K562 (cell line): ENCODE results near the gene DESI1. TPM values are rescaled to one million over a fixed set of nuclear protein-coding genes. Genes with fewer than 3 reads are reported as not detected.

Experiments
- DNMT1 ChIP-seq: fragments of 450-650 bp; IDR thresholded peaks from 2 replicates; pipeline ENCODE4 v1.6.1; 2016; ENCODE audit warnings: antibody characterized with exemption, mild to moderate bottlenecking
- FOS ChIP-seq: IDR thresholded peaks from 3 replicates; pipeline ENCODE4 v1.6.1; 2011; ENCODE audit not compliant: insufficient read length; ENCODE audit errors: extremely low read depth
- HDAC8 ChIP-seq: fragments of 450-650 bp; IDR thresholded peaks from 2 replicates; pipeline ENCODE4 v1.6.1; 2016; ENCODE audit warnings: mild to moderate bottlenecking, missing genetic modification characterization, moderate library complexity, missing compliant biosample characterization
- HLTF ChIP-seq: fragments of 450-650 bp; IDR thresholded peaks from 2 replicates; pipeline ENCODE4 v1.6.1; 2016
- JUND ChIP-seq, 2 experiments: IDR thresholded peaks; 2 replicates in 1 of 2; 3 replicates in 1 of 2; pipeline ENCODE4 v1.6.1; 2011; ENCODE audit warnings: borderline replicate concordance in 2 of 2, low read depth in 2 of 2, low read length in 2 of 2, improper control_type of control experiment in 1 of 2, missing biosample characterization in 1 of 2, missing genetic modification characterization in 1 of 2, missing genetic modification reagents in 1 of 2
- KDM4B ChIP-seq, 2 experiments: fragments of 450-650 bp in 1 of 2; sonication (generic) in 1 of 2; IDR thresholded peaks; 2 replicates each; pipeline ENCODE4 v1.6.1; 2016 to 2017; ENCODE audit warnings: borderline replicate concordance in 2 of 2, antibody characterized with exemption in 1 of 2, low read depth in 1 of 2, mild to moderate bottlenecking in 1 of 2
- NFXL1 ChIP-seq: fragments of 450-650 bp; formaldehyde crosslinking; IDR thresholded peaks from 2 replicates; pipeline ENCODE4 v1.4.0; 2021; ENCODE audit warnings: mild to moderate bottlenecking
- SETDB1 ChIP-seq: IDR thresholded peaks from one replicate; pipeline ENCODE4 v1.6.1; 2012; ENCODE audit warnings: low read length, control low read depth, inconsistent platforms
- SMARCA4 ChIP-seq: fragments of 450-650 bp; IDR thresholded peaks from 2 replicates; pipeline ENCODE4 v1.6.1; 2016
- ZNF785 ChIP-seq: fragments of 250-450 bp; sonication (Bioruptor Pico); IDR thresholded peaks from 2 replicates; pipeline ENCODE4 v1.4.0; 2020; ENCODE audit warnings: mild to moderate bottlenecking
- polyA plus RNA-seq, 8 experiments: library from polyadenylated mRNA; depleted of rRNA in 4 of 8; stranded (reverse) in 5 of 8; unstranded in 3 of 8; fragments of >200 nt; fragmentation: Nextera tagmentation in 2 of 8; fragmentation: Illumina TruSeq in 1 of 8; extraction: Ambion mirVana in 2 of 8; extraction: Trizol in 1 of 8; gene quantifications; 2 replicates each; pipeline versions ENCODE4 v1.2.1 to v1.2.3, GENCODE V29; 2011 to 2014; ENCODE audit warnings: inconsistent platforms in 1 of 8, missing spikeins in 1 of 8
- total RNA-seq, 7 experiments: library from RNA; depleted of rRNA in 6 of 7; stranded (reverse); fragments of >200 nt in 6 of 7; fragmentation: Illumina TruSeq in 2 of 7; extraction: Trizol in 2 of 7; gene quantifications; 2 replicates each; pipeline versions ENCODE4 v1.2.1 to v1.2.3, GENCODE V29; 2011 to 2021; ENCODE audit warnings: low replicate concordance in 1 of 7
- TF ChIP-seq, protein P1 (sequence below): sonication (generic); formaldehyde crosslinking; IDR thresholded peaks from 2 replicates; pipeline ENCODE4 v1.8.1; 2023; ENCODE audit warnings: mild to moderate bottlenecking, missing genetic modification reagents
- TF ChIP-seq, protein P2 (sequence below): sonication (generic); formaldehyde crosslinking; IDR thresholded peaks from 2 replicates; pipeline ENCODE4 v1.4.0; 2020; ENCODE audit warnings: mild to moderate bottlenecking, missing genetic modification reagents
- TF ChIP-seq, protein P3 (sequence below): fragments of 450-650 bp; formaldehyde crosslinking; IDR thresholded peaks from 2 replicates; pipeline ENCODE4 v1.4.0; 2020; ENCODE audit warnings: mild to moderate bottlenecking, mixed read lengths
- TF ChIP-seq, protein P4 (sequence below): fragments of 450-650 bp; IDR thresholded peaks from 2 replicates; pipeline ENCODE4 v1.6.1; 2017; ENCODE audit warnings: antibody characterized with exemption, mild to moderate bottlenecking
- TF ChIP-seq, protein P5 (sequence below): fragments of 450-650 bp; IDR thresholded peaks from 2 replicates; pipeline ENCODE4 v1.6.1; 2017; ENCODE audit warnings: antibody characterized with exemption

Gene DESI1
- total and polyA plus RNA-seq, 9 of the 15 experiments (the other 6 are each of a cell fraction or from before 2014, with no cell fraction given) = 7.2 to 45.9 (median 29.8) TPM

DNA sequence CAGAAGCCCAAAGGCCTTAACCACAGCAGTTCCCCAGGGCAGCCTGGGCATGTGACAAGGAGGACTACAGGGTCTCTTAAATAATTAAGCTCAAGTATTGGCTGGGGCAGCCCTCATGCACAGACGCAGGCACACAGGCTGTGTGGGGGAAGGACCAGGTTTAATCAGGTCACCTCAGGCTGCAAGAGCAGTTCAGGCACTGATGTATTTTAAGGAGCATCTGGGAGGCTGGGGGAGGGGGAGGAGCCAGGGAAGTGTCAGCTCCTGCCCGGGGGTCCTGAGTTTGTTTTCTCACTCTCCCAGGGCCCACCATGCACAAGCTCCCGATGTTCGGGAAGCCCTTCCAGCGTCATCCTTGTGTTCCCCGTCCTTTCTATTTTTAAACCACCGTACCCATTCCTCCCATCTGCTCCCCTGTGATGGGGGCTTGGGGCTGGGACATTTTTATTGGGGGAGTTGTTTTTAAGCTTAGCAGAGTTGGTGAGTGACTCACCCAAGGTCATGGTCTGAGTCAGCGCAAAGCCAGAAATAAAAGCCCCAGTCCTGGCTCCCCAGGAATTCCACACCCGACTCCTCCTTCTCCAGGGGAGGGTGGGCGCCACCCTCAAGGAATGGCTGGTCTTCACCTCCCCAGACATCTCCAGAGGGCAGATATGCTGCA is 57.7 kb downstream of the DESI1 start (continued):
- TF ChIP-seq, protein P1, sequence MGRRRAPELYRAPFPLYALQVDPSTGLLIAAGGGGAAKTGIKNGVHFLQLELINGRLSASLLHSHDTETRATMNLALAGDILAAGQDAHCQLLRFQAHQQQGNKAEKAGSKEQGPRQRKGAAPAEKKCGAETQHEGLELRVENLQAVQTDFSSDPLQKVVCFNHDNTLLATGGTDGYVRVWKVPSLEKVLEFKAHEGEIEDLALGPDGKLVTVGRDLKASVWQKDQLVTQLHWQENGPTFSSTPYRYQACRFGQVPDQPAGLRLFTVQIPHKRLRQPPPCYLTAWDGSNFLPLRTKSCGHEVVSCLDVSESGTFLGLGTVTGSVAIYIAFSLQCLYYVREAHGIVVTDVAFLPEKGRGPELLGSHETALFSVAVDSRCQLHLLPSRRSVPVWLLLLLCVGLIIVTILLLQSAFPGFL (CRISPR knock-in tag) = no peak
- TF ChIP-seq FOS (peak; percentile 35), DNMT1 (no peak), HLTF (no peak), KDM4B (IDR thresholded peaks at IDR 0.05; ENCODE audit: borderline replicate concordance in 2 of 2, low read depth in 1 of 2) (no peak), JUND (IDR thresholded peaks at IDR 0.05; ENCODE audit: borderline replicate concordance, low read depth, low read length) (peak; percentile 87), JUND (tag; IDR thresholded peaks at IDR 0.05; ENCODE audit: borderline replicate concordance, low read depth, low read length) (peak; percentile 39; the same call in 1 of the 3 replicates), SETDB1 (no peak), NFXL1 (CRISPR knock-in tag) (no peak), SMARCA4 (peak; percentile 67), ZNF785 (no peak), HDAC8 (tag) (no peak)
- TF ChIP-seq, protein P2, sequence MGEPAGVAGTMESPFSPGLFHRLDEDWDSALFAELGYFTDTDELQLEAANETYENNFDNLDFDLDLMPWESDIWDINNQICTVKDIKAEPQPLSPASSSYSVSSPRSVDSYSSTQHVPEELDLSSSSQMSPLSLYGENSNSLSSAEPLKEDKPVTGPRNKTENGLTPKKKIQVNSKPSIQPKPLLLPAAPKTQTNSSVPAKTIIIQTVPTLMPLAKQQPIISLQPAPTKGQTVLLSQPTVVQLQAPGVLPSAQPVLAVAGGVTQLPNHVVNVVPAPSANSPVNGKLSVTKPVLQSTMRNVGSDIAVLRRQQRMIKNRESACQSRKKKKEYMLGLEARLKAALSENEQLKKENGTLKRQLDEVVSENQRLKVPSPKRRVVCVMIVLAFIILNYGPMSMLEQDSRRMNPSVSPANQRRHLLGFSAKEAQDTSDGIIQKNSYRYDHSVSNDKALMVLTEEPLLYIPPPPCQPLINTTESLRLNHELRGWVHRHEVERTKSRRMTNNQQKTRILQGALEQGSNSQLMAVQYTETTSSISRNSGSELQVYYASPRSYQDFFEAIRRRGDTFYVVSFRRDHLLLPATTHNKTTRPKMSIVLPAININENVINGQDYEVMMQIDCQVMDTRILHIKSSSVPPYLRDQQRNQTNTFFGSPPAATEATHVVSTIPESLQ (CRISPR knock-in tag) = no peak
- TF ChIP-seq, protein P3, sequence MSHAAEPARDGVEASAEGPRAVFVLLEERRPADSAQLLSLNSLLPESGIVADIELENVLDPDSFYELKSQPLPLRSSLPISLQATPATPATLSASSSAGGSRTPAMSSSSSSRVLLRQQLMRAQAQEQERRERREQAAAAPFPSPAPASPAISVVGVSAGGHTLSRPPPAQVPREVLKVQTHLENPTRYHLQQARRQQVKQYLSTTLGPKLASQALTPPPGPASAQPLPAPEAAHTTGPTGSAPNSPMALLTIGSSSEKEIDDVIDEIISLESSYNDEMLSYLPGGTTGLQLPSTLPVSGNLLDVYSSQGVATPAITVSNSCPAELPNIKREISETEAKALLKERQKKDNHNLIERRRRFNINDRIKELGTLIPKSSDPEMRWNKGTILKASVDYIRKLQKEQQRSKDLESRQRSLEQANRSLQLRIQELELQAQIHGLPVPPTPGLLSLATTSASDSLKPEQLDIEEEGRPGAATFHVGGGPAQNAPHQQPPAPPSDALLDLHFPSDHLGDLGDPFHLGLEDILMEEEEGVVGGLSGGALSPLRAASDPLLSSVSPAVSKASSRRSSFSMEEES (CRISPR knock-in tag) = no peak
- TF ChIP-seq, protein P4, sequence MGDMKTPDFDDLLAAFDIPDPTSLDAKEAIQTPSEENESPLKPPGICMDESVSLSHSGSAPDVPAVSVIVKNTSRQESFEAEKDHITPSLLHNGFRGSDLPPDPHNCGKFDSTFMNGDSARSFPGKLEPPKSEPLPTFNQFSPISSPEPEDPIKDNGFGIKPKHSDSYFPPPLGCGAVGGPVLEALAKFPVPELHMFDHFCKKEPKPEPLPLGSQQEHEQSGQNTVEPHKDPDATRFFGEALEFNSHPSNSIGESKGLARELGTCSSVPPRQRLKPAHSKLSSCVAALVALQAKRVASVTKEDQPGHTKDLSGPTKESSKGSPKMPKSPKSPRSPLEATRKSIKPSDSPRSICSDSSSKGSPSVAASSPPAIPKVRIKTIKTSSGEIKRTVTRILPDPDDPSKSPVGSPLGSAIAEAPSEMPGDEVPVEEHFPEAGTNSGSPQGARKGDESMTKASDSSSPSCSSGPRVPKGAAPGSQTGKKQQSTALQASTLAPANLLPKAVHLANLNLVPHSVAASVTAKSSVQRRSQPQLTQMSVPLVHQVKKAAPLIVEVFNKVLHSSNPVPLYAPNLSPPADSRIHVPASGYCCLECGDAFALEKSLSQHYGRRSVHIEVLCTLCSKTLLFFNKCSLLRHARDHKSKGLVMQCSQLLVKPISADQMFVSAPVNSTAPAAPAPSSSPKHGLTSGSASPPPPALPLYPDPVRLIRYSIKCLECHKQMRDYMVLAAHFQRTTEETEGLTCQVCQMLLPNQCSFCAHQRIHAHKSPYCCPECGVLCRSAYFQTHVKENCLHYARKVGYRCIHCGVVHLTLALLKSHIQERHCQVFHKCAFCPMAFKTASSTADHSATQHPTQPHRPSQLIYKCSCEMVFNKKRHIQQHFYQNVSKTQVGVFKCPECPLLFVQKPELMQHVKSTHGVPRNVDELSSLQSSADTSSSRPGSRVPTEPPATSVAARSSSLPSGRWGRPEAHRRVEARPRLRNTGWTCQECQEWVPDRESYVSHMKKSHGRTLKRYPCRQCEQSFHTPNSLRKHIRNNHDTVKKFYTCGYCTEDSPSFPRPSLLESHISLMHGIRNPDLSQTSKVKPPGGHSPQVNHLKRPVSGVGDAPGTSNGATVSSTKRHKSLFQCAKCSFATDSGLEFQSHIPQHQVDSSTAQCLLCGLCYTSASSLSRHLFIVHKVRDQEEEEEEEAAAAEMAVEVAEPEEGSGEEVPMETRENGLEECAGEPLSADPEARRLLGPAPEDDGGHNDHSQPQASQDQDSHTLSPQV = peak; percentile 42; the same call in 1 of the 2 replicates
- TF ChIP-seq, protein P5, sequence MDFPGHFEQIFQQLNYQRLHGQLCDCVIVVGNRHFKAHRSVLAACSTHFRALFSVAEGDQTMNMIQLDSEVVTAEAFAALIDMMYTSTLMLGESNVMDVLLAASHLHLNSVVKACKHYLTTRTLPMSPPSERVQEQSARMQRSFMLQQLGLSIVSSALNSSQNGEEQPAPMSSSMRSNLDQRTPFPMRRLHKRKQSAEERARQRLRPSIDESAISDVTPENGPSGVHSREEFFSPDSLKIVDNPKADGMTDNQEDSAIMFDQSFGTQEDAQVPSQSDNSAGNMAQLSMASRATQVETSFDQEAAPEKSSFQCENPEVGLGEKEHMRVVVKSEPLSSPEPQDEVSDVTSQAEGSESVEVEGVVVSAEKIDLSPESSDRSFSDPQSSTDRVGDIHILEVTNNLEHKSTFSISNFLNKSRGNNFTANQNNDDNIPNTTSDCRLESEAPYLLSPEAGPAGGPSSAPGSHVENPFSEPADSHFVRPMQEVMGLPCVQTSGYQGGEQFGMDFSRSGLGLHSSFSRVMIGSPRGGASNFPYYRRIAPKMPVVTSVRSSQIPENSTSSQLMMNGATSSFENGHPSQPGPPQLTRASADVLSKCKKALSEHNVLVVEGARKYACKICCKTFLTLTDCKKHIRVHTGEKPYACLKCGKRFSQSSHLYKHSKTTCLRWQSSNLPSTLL = no peak
